HEK293T (cell line): ENCODE measurements around the gene CTTN.
"Not testable (repeated sequence)": the region's sequence is repeated elsewhere in the genome, so short reads cannot be mapped to it uniquely, and the experiment has no call there.

Experiments
- CTCF ChIA-PET: fragments of 350-600 bp; formaldehyde crosslinking; extraction: SDS; loops from one replicate; lab custom pipeline; 2021; ENCODE audit warnings: antibody characterized with exemption, inconsistent platforms; lab: Yijun Ruan, JAX
- POLR2A ChIA-PET: fragments of 350-600 bp; formaldehyde crosslinking; extraction: SDS; loops from one replicate; lab custom pipeline; 2020; ENCODE audit warnings: antibody characterized with exemption, inconsistent platforms; lab: Yijun Ruan, JAX
- DNase-seq: peaks from one replicate; pipeline ENCODE4 v3.0.0; 2012; ENCODE audit warnings: mixed read lengths; ENCODE audit errors: extremely low spot score
- ARNT ChIP-seq: fragments of 450-650 bp; IDR thresholded peaks from 2 replicates; pipeline ENCODE4 v1.6.1; 2017; ENCODE audit warnings: mild to moderate bottlenecking
- BHLHE40 ChIP-seq: fragments of 450-650 bp; IDR thresholded peaks from 2 replicates; pipeline ENCODE4 v1.6.1; 2016; ENCODE audit warnings: mild to moderate bottlenecking, moderate library complexity, borderline replicate concordance
- CTBP1 ChIP-seq: fragments of 450-650 bp; IDR thresholded peaks from 2 replicates; pipeline ENCODE4 v1.6.1; 2016; ENCODE audit warnings: borderline replicate concordance
- ELF4 ChIP-seq: fragments of 450-650 bp; IDR thresholded peaks from 2 replicates; pipeline ENCODE4 v1.6.1; 2017; ENCODE audit warnings: antibody characterized with exemption
- FOXA1 ChIP-seq: fragments of 450-650 bp; IDR thresholded peaks from 2 replicates; pipeline ENCODE4 v1.6.1; 2016; ENCODE audit warnings: mild to moderate bottlenecking
- FOXK2 ChIP-seq: fragments of 450-650 bp; IDR thresholded peaks from 2 replicates; pipeline ENCODE4 v1.6.1; 2016; ENCODE audit warnings: mild to moderate bottlenecking
- FOXM1 ChIP-seq: fragments of 450-650 bp; IDR thresholded peaks from 2 replicates; pipeline ENCODE4 v1.6.1; 2017; ENCODE audit warnings: mild to moderate bottlenecking, borderline replicate concordance
- HDGF ChIP-seq: fragments of 450-650 bp; IDR thresholded peaks from 2 replicates; pipeline ENCODE4 v1.6.1; 2017; ENCODE audit warnings: antibody characterized with exemption, borderline replicate concordance
- L3MBTL2 ChIP-seq: fragments of 450-650 bp; conservative IDR thresholded peaks from 2 replicates; pipeline ENCODE4 v1.6.1; 2016; ENCODE audit warnings: mild to moderate bottlenecking
- LEF1 ChIP-seq: fragments of 450-650 bp; IDR thresholded peaks from 2 replicates; pipeline ENCODE4 v1.6.1; 2017; ENCODE audit warnings: mild to moderate bottlenecking, borderline replicate concordance
- NFRKB ChIP-seq: fragments of 450-650 bp; IDR thresholded peaks from 2 replicates; pipeline ENCODE4 v1.6.1; 2016; ENCODE audit warnings: mild to moderate bottlenecking, moderate library complexity
- SP1 ChIP-seq: fragments of 450-650 bp; IDR thresholded peaks from 2 replicates; pipeline ENCODE4 v1.6.1; 2017
- SUZ12 ChIP-seq: fragments of 450-650 bp; IDR thresholded peaks from 2 replicates; pipeline ENCODE4 v1.6.1; 2016; ENCODE audit warnings: mild to moderate bottlenecking
- TARDBP ChIP-seq: fragments of 450-650 bp; IDR thresholded peaks from 2 replicates; pipeline ENCODE4 v1.6.1; 2016
- ZNF384 ChIP-seq: fragments of 450-650 bp; IDR thresholded peaks from 2 replicates; pipeline ENCODE4 v1.6.1; 2016
- TF ChIP-seq, protein P1 (sequence below): fragments of 450-650 bp; IDR thresholded peaks from 2 replicates; pipeline ENCODE4 v1.6.1; 2016

CTTN gene

DNA sequence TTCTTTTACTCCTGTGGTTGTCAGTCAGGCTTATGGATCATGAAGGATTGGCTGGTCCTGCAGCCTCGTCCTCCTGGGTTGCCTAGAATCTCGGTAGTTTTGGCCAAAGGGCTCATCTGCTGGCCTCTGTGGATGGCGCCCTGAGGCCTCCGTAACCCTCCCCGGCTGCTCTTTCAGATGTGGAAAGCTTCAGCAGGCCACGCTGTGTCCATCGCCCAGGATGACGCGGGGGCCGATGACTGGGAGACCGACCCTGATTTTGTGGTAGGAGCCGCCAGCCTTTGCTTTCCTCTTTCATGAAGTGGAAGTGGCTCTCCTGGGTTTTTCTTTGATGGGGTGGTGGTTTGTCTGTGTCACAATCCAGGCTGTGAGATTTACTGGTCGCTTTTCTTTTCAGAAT, 8.8 kb downstream of the CTTN start:
- ChIA-PET CTCF (no interaction called here), POLR2A (interaction anchor here (1.4 kb wide), 1 partner anchor 7 kb away, joined by 4 read pairs; no protein-coding TSS in a partner anchor)

GRCh38 chr11:70407814-70408213, 9.5 kb downstream of the CTTN start:
- CTCF ChIA-PET, result no interaction called here

More for the DNA sequence above, 8.8 kb downstream of the CTTN start:
- DNase-seq, result no peak
- TF ChIP-seq L3MBTL2, result no peak
- no peak for TF ChIP-seq ARNT
- TF ChIP-seq HDGF, result no peak
- no peak for TF ChIP-seq SUZ12
- TF ChIP-seq BHLHE40, result no peak
- TF ChIP-seq CTBP1, result no peak
- no peak for TF ChIP-seq NFRKB
- no peak for TF ChIP-seq TARDBP
- TF ChIP-seq FOXK2, result no peak
- no peak for TF ChIP-seq FOXA1
- TF ChIP-seq ELF4, result no peak
- no peak for TF ChIP-seq LEF1

GRCh38 chr11:70408326-70408725, 10.0 kb downstream of the CTTN start:
- DNase-seq, CTCF ChIA-PET: not testable (repeated sequence)
- POLR2A ChIA-PET, result interaction anchor here (1.4 kb wide), 1 partner anchor 9 kb away, joined by 4 read pairs; no protein-coding TSS in a partner anchor

More at GRCh38 chr11:70407814-70408213, 9.5 kb downstream of the CTTN start:
- TF ChIP-seq BHLHE40 (no peak), FOXM1 (no peak), NFRKB (no peak), FOXK2 (no peak), CTBP1 (no peak), TARDBP (no peak), HDGF (no peak), SP1 (no peak), FOXA1 (no peak), SUZ12 (no peak), ELF4 (no peak), ZNF384 (no peak), L3MBTL2 (no peak), LEF1 (no peak), ARNT (no peak)
- TF ChIP-seq, protein P1, sequence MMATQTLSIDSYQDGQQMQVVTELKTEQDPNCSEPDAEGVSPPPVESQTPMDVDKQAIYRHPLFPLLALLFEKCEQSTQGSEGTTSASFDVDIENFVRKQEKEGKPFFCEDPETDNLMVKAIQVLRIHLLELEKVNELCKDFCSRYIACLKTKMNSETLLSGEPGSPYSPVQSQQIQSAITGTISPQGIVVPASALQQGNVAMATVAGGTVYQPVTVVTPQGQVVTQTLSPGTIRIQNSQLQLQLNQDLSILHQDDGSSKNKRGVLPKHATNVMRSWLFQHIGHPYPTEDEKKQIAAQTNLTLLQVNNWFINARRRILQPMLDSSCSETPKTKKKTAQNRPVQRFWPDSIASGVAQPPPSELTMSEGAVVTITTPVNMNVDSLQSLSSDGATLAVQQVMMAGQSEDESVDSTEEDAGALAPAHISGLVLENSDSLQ, result no peak
- POLR2A ChIA-PET, result interaction anchor here (1.4 kb wide), 1 partner anchor 8 kb away, joined by 4 read pairs; no protein-coding TSS in a partner anchor
- no peak for DNase-seq

DNA sequence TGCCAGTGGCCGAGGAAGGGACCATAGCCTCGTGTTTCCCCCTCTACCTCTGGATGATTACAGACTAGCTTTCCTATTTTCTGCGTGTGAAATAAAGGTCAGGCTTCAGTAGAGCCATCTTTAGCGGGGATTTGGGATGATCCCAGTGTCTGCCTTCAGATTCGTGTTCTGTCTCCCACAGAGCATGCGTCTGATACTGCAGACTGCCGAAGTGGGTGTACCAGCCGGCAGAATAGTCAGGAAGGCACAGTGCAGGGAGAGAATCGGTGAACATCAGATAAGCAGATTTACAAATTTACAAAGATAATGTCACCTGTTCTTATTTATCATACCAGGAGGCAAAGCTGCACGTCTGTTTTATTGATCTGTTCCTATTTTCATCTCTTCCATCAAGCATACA, 11.1 kb downstream of the CTTN start:
- TF ChIP-seq CTBP1, result no peak
- TF ChIP-seq FOXM1, result no peak
- no peak for TF ChIP-seq L3MBTL2
- TF ChIP-seq ELF4, result no peak
- no peak for TF ChIP-seq FOXK2
- TF ChIP-seq LEF1, result no peak
- TF ChIP-seq ZNF384, result no peak
- TF ChIP-seq, protein P1, result no peak
- no peak for TF ChIP-seq SP1
- TF ChIP-seq NFRKB, result no peak
- TF ChIP-seq HDGF, result no peak
- TF ChIP-seq ARNT, result no peak
- no peak for TF ChIP-seq FOXA1
- no peak for TF ChIP-seq TARDBP
- TF ChIP-seq BHLHE40, result no peak
- no peak for TF ChIP-seq SUZ12
- ChIA-PET POLR2A (no interaction called here), CTCF (no interaction called here)

DNA sequence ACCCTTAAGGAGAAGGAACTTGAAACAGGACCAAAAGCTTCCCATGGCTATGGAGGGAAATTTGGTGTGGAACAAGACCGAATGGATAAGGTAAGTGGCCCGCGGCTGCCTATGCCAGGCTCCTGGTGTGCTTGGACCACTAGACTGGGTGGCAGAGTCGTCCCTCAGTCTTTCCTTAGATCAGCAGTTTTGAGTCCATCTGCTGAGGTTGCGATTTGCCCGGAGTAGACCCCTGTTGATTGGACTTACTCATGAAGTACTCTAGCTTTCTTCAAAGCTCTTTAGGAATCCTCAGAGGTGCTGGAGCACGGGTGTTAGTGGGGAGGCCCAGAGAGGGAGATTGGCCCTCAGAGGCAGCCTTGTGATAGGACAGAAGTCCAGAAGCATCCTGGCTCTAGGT, 11.5 kb downstream of the CTTN start:
- DNase-seq, result no peak
- TF ChIP-seq CTBP1 (no peak), HDGF (no peak), FOXK2 (no peak), SP1 (no peak), FOXA1 (no peak), NFRKB (no peak), BHLHE40 (no peak)
- TF ChIP-seq, protein P1, result no peak
- ChIA-PET POLR2A (interaction anchor here (0.9 kb wide), 1 partner anchor 12 kb away, joined by 3 read pairs; the partner anchor contains the start of gene CTTN), CTCF (no interaction called here)

More for the DNA sequence above, 11.1 kb downstream of the CTTN start:
- no peak for DNase-seq

DNA sequence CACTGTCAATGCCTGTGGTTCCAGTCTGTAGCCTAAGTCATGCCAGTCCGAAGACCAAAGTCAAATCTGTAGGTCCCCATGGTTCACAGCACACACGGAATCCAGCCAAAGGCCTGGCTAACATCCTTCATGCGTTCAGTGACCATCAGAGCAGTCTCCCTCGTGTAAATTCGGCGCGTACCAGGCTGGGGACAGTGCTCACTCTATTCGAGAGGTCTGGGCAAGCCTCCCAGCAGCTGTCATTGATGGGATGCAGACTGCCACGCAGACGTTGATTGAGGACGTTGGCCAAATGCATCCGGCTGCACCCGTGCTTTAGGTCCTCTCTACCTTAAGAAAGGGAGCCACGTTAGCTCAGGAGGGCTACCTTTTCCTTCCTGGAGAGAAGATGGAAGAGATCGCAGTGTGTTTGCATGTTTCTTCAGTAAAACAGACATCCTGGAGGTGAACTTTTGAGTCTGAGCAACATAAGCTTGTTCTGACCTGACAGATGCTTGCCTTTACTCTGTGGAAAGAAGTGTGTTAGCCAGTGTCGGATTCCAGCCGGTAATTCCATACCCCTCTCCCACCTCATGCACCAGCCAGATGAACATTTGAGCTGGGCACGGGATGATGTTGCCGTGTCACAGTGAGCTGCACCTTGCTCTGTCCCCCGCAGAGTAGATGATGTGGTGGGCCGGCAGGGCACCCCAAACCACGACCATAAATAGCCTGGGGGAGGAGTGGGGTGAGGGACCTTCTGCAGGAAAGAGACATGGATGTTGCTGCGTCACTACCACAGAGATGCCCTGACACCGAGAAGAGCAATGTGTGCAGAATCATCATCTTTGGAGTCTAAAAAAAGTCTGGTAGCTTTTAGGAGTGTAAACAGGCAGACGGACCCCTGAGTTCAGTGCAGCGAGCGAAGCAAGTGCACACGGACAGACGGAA, 12.2 kb downstream of the CTTN start:
- DNase-seq, result no peak
- no peak for TF ChIP-seq FOXM1
- no peak for TF ChIP-seq LEF1
- TF ChIP-seq ARNT, result no peak
- no peak for TF ChIP-seq SUZ12
- TF ChIP-seq SP1, result no peak
- TF ChIP-seq CTBP1, result no peak
- no peak for TF ChIP-seq ELF4
- TF ChIP-seq NFRKB, result no peak
- TF ChIP-seq FOXA1, result no peak
- TF ChIP-seq, protein P1, result no peak
- ChIA-PET CTCF (no interaction called here), POLR2A (interaction anchor here (0.9 kb wide), 1 partner anchor 12 kb away, joined by 3 read pairs; the partner anchor contains the start of gene CTTN)
